ENCODE data around the gene NADSYN1.

- TF ChIP-seq CTCF (IDR thresholded peaks at IDR 0.05) (no peak), POLR2A (IDR thresholded peaks at IDR 0.05) (no peak)
Observed at GRCh38 chr11:71446150-71446549, 6.9 kb upstream of the NADSYN1 start.

Data from body of pancreas (tissue), 4 donors.